ACC112 (cell line): Measurements from ENCODE around the gene HAGHL.
A peak's percentile ranks its signal among the peaks of the same experiment; 100 is the strongest.
"Not testable (repeated sequence)": the region's sequence is repeated elsewhere in the genome, so short reads cannot be mapped to it uniquely, and the experiment has no call there.

Experiments
- H2AFZ ChIP-seq: fragments of 200-600 bp; sonication (generic); one replicate; pipeline ENCODE4 v1.6.0; 2017; ENCODE audit warnings: antibody characterized with exemption, low read length; ENCODE audit not compliant: unreplicated experiment
- H3K27ac ChIP-seq: fragments of 200-600 bp; sonication (generic); 2 replicates; pipeline ENCODE4 v1.5.1; 2014; ENCODE audit warnings: low read depth, mild to moderate bottlenecking, antibody characterized with exemption, low read length, moderate library complexity
- H3K27me3 ChIP-seq: fragments of 200-600 bp; sonication (generic); 2 replicates; pipeline ENCODE4 v1.6.1; 2014; ENCODE audit warnings: mild to moderate bottlenecking, antibody characterized with exemption, low read length, moderate library complexity, mixed read lengths; ENCODE audit not compliant: insufficient read depth
- H3K36me3 ChIP-seq: fragments of 200-600 bp; sonication (generic); 2 replicates; pipeline ENCODE4 v1.6.1; 2016; ENCODE audit warnings: mild to moderate bottlenecking, antibody characterized with exemption, low read length, moderate library complexity, mixed read lengths; ENCODE audit not compliant: insufficient read depth
- H3K4me1 ChIP-seq: fragments of 200-600 bp; sonication (generic); one replicate; pipeline ENCODE4 v1.6.1; 2016; ENCODE audit warnings: low read length, mixed read lengths; ENCODE audit not compliant: insufficient read depth, unreplicated experiment, control insufficient read depth
- H3K4me3 ChIP-seq: fragments of 200-600 bp; sonication (generic); 2 replicates; pipeline ENCODE4 v1.5.1; 2014; ENCODE audit warnings: mild to moderate bottlenecking, low read depth, low read length
- H3K79me2 ChIP-seq: fragments of 200-600 bp; sonication (generic); one replicate; pipeline ENCODE4 v1.6.0; 2016; ENCODE audit warnings: low read length; ENCODE audit not compliant: control insufficient read depth, unreplicated experiment, insufficient read depth

The HAGHL gene

DNA sequence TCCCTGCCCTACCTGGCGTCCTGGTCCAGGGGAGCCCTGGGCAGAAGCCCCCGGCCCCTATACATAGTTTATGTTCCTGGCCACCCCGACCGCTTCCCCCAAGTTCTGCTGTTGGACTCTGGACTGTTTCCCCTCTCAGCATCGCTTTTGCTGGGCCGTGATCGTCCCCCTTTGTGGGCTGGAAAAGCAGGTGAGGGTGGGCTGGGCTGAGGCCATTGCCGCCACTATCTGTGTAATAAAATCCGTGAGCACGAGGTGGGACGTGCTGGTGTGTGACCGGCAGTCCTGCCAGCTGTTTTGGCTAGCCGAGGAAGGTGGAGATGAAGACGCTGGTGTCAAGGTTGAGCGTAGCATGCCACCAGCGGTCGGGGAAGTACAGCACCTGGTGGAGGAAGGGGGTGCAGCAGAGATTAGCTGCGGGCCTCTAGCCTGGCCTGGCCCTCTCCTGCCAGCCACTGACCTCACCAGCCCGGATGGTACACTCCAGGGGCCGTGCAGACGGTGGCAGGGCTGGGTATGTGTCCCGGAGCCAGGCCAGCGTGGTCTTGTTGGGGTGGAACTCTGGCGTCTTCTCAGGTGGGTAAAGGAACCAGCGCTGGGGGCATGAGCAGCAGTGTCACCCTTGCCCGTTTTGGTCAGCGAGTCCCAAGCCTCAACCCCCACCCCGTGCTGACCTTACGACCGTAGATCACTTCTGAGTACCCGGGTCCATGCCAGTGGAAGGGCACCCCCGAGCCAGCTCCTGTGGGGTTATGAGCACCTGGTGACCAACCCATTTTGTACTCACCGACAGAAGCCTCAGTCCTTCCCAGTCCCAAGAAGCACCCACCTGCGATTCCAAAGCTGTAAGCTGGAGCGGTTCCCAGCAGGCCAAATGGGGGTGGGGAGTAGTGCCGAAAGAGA, 44.2 kb upstream of the HAGHL start:
- H3K27me3 ChIP-seq = no peaks in the 10 kb centered on the region
- H3K36me3 ChIP-seq = peaks cover 25% of the 10 kb centered on the region; the same call in 1 of the 2 replicates
- peak overlapping the region; percentile 92 for H3K4me3 ChIP-seq
- H3K79me2 ChIP-seq = peaks cover 43% of the 10 kb centered on the region
- H3K4me1 ChIP-seq = peaks cover 24% of the 10 kb centered on the region
- no peak overlapping the region for H3K27ac ChIP-seq
- no peak overlapping the region for H2AFZ ChIP-seq

DNA sequence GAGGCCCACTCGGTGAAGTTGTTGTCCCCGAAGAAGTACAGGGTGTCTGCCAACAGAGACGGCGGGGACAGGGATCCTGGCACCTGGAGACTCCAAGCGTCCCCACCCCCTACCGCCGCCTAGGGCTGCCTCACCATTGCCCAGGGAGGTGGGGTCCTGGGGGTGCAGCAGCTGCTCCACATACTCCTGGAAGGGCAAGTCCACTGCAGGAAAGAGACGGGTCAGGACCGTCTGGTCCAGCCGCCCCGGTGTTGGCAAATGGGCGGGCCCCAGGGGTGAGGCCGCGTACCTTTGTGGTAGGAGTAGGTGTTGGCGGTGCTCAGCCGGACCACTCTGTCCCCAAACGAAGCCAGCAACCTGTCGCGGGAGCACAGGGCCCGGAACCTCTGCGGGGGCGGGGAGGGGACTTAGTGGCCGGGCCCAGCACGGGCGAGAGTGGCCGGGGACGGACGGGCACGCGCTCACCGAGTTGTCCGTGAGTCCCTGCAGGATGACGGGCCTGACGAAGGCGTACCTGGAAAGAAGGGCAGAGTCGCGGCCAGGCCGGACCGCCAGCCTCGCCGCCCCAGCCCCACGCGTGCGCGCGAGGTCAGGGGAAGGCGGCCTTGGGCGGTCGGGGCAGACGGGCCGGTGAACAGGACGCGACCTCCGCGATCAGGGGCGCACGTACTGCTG, 43.4 kb upstream of the HAGHL start:
- Histone ChIP-seq H3K27ac (peak overlapping the region; percentile 58), H3K79me2 (peaks cover 43% of the 10 kb centered on the region), H3K4me3 (peak overlapping the region; percentile 92), H3K36me3 (peaks cover 25% of the 10 kb centered on the region; the same call in 1 of the 2 replicates), H2AFZ (no peak overlapping the region), H3K4me1 (peaks cover 24% of the 10 kb centered on the region), H3K27me3 (no peaks in the 10 kb centered on the region)

DNA sequence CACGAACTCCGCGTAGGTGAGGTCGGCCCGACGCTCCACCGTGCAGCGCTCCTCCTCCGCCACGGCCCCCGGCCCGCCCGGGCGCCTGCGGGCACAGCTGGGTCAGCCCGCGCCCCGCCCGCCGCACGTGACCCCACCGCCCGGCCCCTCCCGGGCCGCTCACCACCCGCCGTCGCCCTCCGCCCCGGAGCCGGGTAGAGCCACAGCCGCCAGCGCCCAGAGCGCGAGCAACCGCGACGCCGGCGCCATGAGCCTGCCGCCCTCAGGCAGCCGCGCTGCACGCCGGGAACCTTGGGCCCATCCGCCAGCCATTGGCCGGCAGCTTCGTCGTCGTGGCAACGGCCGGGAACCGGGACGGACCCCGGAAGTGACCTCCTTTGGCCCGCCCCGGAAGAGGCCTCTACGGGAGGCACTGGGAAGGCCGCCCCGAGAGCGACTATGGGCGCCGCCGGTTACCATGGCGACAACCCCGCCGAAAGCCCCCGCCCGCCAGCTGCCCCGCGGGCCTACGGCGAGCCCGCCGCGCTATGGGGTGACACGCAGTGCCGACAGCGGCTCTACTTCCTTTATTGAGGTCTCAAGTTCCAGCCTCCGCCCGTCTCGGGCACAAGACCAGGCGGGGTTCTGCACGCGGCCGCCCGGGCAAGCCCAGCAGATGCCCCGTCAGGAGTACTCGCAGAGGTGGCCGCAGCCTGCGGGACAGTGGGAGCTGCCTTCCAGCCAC, 42.7 kb upstream of the HAGHL start, which contains the start of gene JMJD8:
Gene JMJD8, minus strand, starts transcription at position 264 of the 724 bp plus-strand sequence. Its CDS starts 15 bp downstream, at position 249.
- Histone ChIP-seq H3K27me3 (no peaks in the 10 kb centered on the region), H3K4me3 (peak within 1 kb of the TSS; percentile 92), H3K36me3 (peaks cover 25% of the 10 kb centered on the region; the same call in 1 of the 2 replicates), H3K4me1 (peaks cover 24% of the 10 kb centered on the region), H2AFZ (peak within 1 kb of the TSS; percentile 25), H3K79me2 (peaks cover 49% of the 10 kb centered on the region), H3K27ac (peak within 1 kb of the TSS; percentile 58)

DNA sequence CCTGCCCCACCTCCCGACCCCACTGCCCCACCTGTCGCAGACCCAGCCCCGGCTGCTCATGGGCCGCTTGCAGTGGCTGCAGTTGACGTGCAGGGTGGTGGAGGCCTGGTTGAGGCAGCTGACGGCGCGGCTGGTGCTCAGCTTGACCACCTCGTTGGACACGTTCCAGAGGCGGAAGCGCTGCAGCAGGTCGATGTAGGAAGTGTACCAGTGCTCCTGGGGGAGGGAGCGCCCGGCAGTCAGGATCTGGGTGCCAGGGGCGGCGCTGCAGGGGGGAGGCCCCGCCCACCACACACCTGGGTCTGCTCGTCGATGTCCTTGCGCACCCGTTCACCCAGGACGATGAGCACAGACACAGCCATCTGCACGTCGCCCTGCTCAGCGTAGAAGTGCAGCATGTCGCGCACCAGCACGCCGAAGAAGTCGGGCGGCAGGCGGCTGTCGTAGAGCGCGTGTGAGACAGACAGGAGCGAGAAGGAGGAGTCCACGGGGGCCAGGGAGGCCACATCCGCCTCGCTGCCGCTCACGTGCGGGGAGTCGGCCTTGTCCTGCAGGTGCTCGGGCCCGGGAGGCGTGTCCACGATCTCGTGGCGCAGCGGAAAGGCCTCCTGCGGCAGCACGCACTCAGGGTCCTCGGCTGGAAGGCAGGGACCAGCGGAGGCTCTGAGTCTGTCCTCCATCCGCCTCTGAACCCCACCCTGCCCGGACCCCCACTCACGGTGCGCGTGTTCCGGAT, 41.8 kb upstream of the HAGHL start:
- Histone ChIP-seq H3K4me3 (no peak overlapping the region), H3K4me1 (peaks cover 29% of the 10 kb centered on the region), H2AFZ (no peak overlapping the region), H3K27me3 (no peaks in the 10 kb centered on the region), H3K27ac (no peak overlapping the region), H3K36me3 (peaks cover 25% of the 10 kb centered on the region; the same call in 1 of the 2 replicates), H3K79me2 (peaks cover 53% of the 10 kb centered on the region)

DNA sequence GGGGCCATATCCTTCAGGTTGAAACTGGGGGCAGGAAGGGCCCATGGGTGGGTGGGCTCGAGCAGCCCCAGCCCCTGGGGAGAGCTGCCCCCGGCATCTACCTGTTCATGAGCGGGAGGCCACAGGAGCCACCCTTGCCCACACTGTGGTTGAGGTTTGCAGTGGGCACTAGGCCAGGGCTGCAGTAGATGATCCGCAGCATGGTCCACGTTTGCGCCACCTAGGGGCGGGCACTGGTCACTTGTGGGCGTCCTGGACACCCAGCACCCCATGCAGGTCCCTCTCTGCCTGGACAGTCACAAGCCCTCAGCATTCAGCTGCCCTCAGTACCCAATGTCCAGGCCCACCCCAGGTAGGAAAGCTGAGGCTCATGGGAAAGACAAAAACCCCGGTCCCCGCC, 40.9 kb upstream of the HAGHL start:
- peaks cover 29% of the 10 kb centered on the region for H3K4me1 ChIP-seq
- peaks cover 47% of the 10 kb centered on the region for H3K79me2 ChIP-seq
- H2AFZ ChIP-seq = no peak overlapping the region
- H3K4me3 ChIP-seq = no peak overlapping the region
- no peak overlapping the region for H3K27ac ChIP-seq
- H3K27me3 ChIP-seq = no peaks in the 10 kb centered on the region
- H3K36me3 ChIP-seq = peaks cover 25% of the 10 kb centered on the region; the same call in 1 of the 2 replicates

DNA sequence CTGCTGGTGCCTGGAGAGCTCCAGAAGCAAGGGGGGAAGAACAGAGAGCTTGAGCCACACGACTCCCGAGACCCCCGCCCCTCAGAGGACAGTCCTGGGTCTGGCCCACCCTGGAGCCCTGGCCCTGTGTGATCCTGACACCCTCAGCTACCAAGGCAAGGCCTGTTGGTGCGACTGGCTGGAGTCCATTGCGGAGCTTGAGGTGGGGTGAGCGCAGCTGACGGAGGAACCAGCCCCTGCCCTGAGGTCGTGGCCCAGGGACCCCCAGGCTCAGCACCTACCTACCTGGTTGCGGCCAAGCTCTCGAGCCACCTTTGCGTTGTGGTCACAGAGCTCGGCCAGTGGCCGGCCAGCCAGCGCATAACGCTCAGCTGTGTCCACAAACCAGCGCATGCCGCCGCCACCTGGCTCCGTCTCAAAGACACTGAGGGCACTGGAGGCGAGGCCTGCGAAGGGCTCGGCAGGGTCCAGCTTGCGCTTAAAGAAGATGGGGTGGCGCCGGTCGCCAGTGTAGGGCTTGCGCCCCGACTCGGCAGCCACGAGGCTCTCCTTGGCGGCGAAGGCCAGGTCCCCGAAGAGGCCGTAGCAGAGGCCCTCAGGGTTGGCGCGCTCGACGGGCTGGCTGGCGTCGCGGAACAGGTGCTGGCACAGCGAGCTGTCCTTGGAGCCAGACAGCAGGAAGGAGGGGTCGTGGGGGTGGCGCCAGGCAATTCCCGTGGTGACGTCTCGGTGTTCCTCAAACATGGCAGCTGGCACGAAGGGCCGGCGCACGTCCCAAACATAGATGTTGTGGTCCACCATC, 40.2 kb upstream of the HAGHL start:
- Histone ChIP-seq H3K27me3 (no peaks in the 10 kb centered on the region), H3K79me2 (peaks cover 40% of the 10 kb centered on the region), H3K36me3 (peaks cover 24% of the 10 kb centered on the region; the same call in 1 of the 2 replicates), H2AFZ (no peak overlapping the region), H3K27ac (no peak overlapping the region), H3K4me3 (no peak overlapping the region), H3K4me1 (peaks cover 23% of the 10 kb centered on the region)

DNA sequence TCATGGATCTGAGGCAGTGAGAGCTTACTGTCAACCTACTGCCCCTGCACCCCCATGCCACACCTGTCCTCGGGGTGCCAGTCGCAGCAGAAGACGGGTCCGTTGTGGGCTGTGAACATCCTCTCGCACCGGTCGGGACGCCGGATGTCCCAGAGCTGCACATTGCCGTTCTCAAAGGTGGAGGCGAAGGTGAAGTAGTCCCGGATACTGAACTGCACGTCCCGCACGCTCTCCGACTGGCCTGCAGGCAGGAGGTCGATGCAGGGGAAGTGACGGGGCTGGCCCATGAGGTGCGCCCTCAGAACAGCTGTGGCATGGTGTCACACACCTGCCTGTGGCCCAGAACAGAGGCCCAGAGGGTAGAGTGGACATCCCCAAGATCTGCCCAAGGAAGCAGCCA, 39.4 kb upstream of the HAGHL start:
- peaks cover 15% of the 10 kb centered on the region for H3K4me1 ChIP-seq
- H3K36me3 ChIP-seq = peaks cover 17% of the 10 kb centered on the region; the same call in 1 of the 2 replicates
- H3K4me3 ChIP-seq = no peak overlapping the region
- H3K27ac ChIP-seq = no peak overlapping the region
- H3K27me3 ChIP-seq = peaks cover 7% of the 10 kb centered on the region
- peaks cover 32% of the 10 kb centered on the region for H3K79me2 ChIP-seq
- no peak overlapping the region for H2AFZ ChIP-seq

DNA sequence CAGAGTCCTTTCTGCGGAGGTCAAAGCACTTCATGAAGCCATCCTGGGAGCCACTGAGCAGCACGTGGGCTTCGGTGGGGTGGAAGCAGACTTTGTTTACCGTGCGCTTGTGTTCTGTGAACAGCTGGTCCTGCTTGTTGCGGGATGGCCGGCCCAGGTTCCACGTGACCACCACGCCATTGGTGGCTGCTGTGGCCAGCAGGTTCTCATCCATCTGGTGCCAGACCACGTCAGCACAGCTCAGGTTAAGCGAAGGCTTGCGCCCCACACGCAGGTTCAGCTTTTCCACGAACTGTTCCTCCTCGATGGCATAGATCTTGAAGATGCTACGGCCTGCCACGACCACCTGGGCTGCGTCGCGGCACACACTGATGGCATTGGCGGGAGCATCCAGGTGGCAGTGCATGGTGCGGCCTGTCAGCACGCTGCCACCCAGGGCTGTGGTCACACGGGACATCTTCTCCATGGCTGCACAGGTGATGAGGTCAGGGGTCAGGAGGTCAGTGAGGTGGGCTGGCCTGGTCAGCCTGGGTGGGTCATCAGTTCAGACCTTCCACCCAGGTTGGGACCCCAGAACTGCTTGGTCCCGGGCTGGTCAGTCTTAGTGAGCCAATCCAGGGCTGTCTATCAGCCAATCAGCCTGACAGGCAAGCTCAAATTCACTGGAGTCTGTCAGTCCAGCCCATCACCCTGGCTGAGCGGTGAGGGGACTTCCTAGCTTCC, 37.6 kb upstream of the HAGHL start:
- peak overlapping the region; percentile 94 for H3K4me3 ChIP-seq
- H3K79me2 ChIP-seq = peaks cover 16% of the 10 kb centered on the region
- peaks cover 9% of the 10 kb centered on the region; the same call in 1 of the 2 replicates for H3K36me3 ChIP-seq
- peaks cover 25% of the 10 kb centered on the region for H3K27me3 ChIP-seq
- peak overlapping the region; percentile 41; the same call in 1 of the 2 replicates for H3K27ac ChIP-seq
- H3K4me1 ChIP-seq = peaks cover 5% of the 10 kb centered on the region
- peak overlapping the region; percentile 92 for H2AFZ ChIP-seq

DNA sequence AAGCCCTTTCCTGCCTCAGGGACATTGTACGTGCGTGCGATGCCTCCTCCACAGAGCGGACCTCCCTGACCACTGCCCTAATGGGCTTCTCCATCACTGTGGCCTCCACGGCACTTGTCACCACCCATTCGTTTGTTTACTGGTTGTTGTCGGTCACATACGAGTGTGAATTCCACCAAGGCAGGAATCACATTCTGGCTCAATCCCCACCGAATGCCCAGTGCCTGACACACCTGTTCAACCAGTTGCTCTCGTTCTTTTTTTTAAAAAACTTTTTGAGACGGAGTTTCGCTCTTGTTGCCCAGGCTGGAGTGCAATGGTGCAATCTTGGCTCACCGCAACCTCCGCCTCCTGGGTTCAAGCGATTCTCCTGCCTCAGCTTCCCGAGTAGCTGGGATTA, 35.7 kb upstream of the HAGHL start:
- not testable (repeated sequence) for H3K4me3 ChIP-seq, H3K27ac ChIP-seq, H3K36me3 ChIP-seq, H3K4me1 ChIP-seq, H2AFZ ChIP-seq
- Histone ChIP-seq H3K27me3 (peaks cover 42% of the 10 kb centered on the region), H3K79me2 (peaks cover 12% of the 10 kb centered on the region)
